Posterior cingulate gyrus (tissue), 11 donors: ENCODE measurements around the gene SLC35B2.
A peak's percentile ranks its signal among the peaks of the same experiment; 100 is the strongest.
"Not testable (repeated sequence)": the region's sequence is repeated elsewhere in the genome, so short reads cannot be mapped to it uniquely, and the experiment has no call there.

ENCODE experiments used
- DNase-seq, 10 donors: peaks; one replicate each; pipeline versions ENCODE4 v3.0.0 to v3.0.0-alpha.2; 2020 to 2021; ENCODE audit warnings: mixed read lengths in 3 of 10
- intact Hi-C: fragments of 100-400 bp; cut with DNase I; formaldehyde crosslinking; loops from one replicate; pipeline ENCODE4 v1.15.1; 2023

Gene SLC35B2

GRCh38 chr6:44238687-44239350 lies 18.5 kb downstream of the SLC35B2 start:
- intact Hi-C loops: loop anchor here (1.0 to 5.0 kb wide), 2 partner anchors 67 to 142 kb away; no protein-coding TSS in a partner anchor
- peak in 3 of 10 donors; percentile 48 to 61 (median 58) for DNase-seq

GRCh38 chr6:44237813-44238433 lies 19.4 kb downstream of the SLC35B2 start:
- intact Hi-C loops: loop anchor here (1.0 to 5.0 kb wide), 2 partner anchors 66 to 141 kb away; no protein-coding TSS in a partner anchor
- peak; percentile 56 to 97 (median 84) for DNase-seq

GRCh38 chr6:44237021-44237812 lies 20.1 kb downstream of the SLC35B2 start:
- peak; percentile 50 to 96 (median 71) for DNase-seq

GRCh38 chr6:44235891-44236516 lies 21.3 kb downstream of the SLC35B2 start:
- peak in 1 of 10 donors; percentile 12 for DNase-seq
- intact Hi-C loops: loop anchor here (5.0 kb wide), 1 partner anchor 139 kb away; no protein-coding TSS in a partner anchor

More at GRCh38 chr6:44237021-44237812, 20.1 kb downstream of the SLC35B2 start:
- intact Hi-C loops: loop anchor here (5.0 kb wide), 1 partner anchor 140 kb away; no protein-coding TSS in a partner anchor

GRCh38 chr6:44235269-44235668 lies 22.1 kb downstream of the SLC35B2 start:
- DNase-seq: peak in 3 of 10 donors; percentile 10 to 46 (median 19)
- intact Hi-C loops: loop anchor here (5.0 kb wide), 1 partner anchor 138 kb away; no protein-coding TSS in a partner anchor

- DNase-seq: peak; percentile 70 to 97 (median 82)
- intact Hi-C loops: loop anchor here (1.0 to 5.0 kb wide), 2 partner anchors 62 to 137 kb away; no protein-coding TSS in a partner anchor
Observed at GRCh38 chr6:44234101-44235025, 23.0 kb downstream of the SLC35B2 start.

DNA sequence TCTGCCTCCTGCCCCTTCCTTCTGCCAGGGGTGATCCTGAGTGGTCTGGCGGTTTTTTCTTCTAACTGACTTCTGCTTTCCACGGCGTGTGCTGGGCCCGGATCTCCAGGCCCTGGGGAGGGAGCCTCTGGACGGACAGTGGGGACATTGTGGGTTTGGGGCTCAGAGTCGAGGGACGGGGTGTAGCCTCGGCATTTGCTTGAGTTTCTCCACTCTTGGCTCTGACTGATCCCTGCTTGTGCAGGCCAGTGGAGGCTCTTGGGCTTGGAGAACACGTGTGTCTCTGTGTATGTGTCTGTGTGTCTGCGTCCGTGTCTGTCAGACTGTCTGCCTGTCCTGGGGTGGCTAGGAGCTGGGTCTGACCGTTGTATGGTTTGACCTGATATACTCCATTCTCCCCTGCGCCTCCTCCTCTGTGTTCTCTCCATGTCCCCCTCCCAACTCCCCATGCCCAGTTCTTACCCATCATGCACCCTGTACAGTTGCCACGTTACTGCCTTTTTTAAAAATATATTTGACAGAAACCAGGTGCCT lies 23.7 kb downstream of the SLC35B2 start:
- DNase-seq: peak in 2 of 10 donors; percentile 41 to 74
- intact Hi-C loops: loop anchor here (1.0 kb wide), 1 partner anchor 61 kb away; no protein-coding TSS in a partner anchor

DNA sequence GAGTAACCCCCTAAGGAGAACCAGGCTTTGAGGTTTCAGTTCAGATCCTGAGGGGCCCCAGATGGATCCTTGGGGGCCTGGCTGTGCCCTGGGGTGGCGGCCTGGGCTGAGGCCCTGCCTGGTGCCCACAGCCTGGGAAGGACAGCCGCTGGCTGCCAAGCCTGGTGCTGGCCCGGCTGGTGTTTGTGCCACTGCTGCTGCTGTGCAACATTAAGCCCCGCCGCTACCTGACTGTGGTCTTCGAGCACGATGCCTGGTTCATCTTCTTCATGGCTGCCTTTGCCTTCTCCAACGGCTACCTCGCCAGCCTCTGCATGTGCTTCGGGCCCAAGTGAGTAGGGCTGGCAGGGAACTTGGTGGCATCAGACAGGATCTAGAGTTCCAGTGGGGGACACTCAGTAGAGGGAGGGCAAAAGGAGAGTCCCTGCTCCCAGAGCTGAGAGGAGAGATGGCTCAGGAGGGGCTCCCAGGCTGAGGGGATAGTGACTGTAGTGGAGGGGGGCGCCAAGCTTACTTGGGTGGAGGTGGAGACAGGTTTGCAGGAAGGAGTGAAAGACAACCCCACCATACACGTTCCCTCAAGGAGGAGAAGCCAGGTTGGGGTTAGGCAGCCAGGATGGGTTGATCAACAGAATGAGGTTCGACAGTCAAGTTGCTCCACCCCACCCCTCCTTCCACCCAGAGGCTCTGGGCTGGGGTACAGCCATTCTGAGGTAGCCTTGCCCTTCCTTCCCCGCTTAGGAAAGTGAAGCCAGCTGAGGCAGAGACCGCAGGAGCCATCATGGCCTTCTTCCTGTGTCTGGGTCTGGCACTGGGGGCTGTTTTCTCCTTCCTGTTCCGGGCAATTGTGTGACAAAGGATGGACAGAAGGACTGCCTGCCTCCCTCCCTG lies 24.4 kb downstream of the SLC35B2 start:
- DNase-seq: peak in 3 of 10 donors; percentile 54 to 59 (median 56)
- intact Hi-C loops: no loop called here

DNA sequence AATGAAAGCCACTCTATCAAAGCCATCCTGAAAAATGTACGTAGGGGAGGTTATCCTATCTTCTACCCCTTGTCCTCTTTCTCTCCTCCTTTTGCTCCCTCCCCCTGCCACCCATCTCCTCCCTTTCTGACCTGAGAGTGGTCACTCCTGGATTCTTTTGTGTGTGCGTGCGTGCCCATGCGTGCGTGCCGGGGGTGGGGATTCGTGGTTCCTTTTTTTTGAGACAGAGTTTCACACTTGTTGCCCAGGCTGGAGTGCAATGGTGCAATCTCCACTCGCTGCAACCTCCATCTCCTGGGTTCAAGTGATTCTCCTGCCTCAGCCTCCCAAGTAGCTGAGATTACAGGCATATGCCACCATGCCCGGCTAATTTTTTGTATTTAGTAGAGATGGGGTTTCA lies 25.9 kb downstream of the SLC35B2 start:
- intact Hi-C loops: not testable (repeated sequence)
- peak in 3 of 10 donors; percentile 7 to 55 (median 48) for DNase-seq

- peak in 2 of 10 donors; percentile 49 to 79 for DNase-seq
- intact Hi-C loops: no loop called here
Observed at GRCh38 chr6:44230034-44230675, 27.2 kb downstream of the SLC35B2 start.

GRCh38 chr6:44229376-44230033 lies 27.8 kb downstream of the SLC35B2 start:
- peak in 2 of 10 donors; percentile 60 to 76 for DNase-seq
- intact Hi-C loops: no loop called here

GRCh38 chr6:44228836-44229235 lies 28.5 kb downstream of the SLC35B2 start:
- peak in 2 of 10 donors; percentile 68 to 76 for DNase-seq
- intact Hi-C loops: no loop called here

- peak in 2 of 10 donors; percentile 55 to 59 for DNase-seq
- intact Hi-C loops: no loop called here
Observed at GRCh38 chr6:44228433-44228832, 28.9 kb downstream of the SLC35B2 start.

- DNase-seq: peak in 2 of 10 donors; percentile 88 to 91
- intact Hi-C loops: no loop called here
Observed at GRCh38 chr6:44228031-44228430, 29.3 kb downstream of the SLC35B2 start.

DNA sequence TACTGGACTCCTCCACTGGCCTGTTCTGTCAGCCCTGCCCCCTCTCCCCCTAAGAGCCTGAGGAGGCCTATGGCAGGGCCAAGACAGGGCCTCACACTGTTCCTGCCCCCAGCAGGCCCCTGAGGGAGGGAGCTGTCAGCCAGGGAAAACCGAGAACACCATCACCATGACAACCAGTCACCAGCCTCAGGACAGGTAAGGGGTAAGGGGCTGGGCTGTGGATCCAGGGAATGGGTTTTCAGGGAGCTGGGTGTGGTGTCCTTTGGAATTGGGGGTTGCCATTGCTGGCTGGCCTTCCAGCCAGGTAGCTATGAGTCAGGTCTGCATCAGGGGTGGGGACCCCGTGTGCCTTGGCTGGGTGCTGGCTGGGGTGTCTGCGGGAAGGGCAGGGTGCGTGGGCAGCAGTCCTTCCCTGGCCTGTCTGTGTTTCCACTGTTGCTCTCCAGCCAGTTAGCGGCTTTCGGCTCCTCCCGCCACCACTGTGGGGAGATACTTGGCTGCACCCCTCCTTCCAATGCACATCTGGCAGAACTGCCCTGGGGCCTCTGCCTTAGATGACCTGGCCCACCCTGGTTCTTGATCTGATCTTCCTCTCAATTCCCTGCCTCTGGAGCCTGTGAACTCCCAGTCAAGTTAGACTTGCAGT lies 30.1 kb downstream of the SLC35B2 start:
- DNase-seq: peak in 2 of 10 donors; percentile 70 to 83
- intact Hi-C loops: no loop called here
